Endodermal cell (in vitro differentiated cells): ENCODE results near the gene DPP4. TPM values are rescaled to one million over a fixed set of nuclear protein-coding genes. Genes with fewer than 3 reads are reported as not detected.

Source experiments
- DNase-seq: peaks from one replicate; pipeline ENCODE4 v3.0.0-alpha.2; 2017
- H3K27ac ChIP-seq: 2 replicates; pipeline ENCODE4 v1.5.1; 2013; ENCODE audit warnings: mild to moderate bottlenecking, low read depth, low read length, moderate library complexity
- H3K27me3 ChIP-seq: 2 replicates; pipeline ENCODE4 v1.6.1; 2013; ENCODE audit warnings: mild to moderate bottlenecking, low read length, moderate library complexity; ENCODE audit not compliant: insufficient read depth, control insufficient read depth, poor library complexity, severe bottlenecking
- H3K36me3 ChIP-seq: 2 replicates; pipeline ENCODE4 v1.7.0; 2013; ENCODE audit warnings: mild to moderate bottlenecking, low read length, moderate library complexity; ENCODE audit not compliant: control insufficient read depth, insufficient read depth
- H3K4me1 ChIP-seq: one replicate; pipeline ENCODE4 v1.7.0; 2013; ENCODE audit warnings: low read length; ENCODE audit not compliant: control insufficient read depth, insufficient read depth
- H3K4me3 ChIP-seq: 2 replicates; pipeline ENCODE4 v1.5.1; 2013; ENCODE audit warnings: mild to moderate bottlenecking, low read length, moderate library complexity
- H3K9ac ChIP-seq: 2 replicates; pipeline ENCODE4 v1.6.1; 2013; ENCODE audit warnings: mild to moderate bottlenecking, low read length, moderate library complexity; ENCODE audit not compliant: poor library complexity, severe bottlenecking; ENCODE audit errors: extremely low read depth
- H3K9me3 ChIP-seq: 2 replicates; pipeline ENCODE4 v1.6.1; 2013; ENCODE audit warnings: mild to moderate bottlenecking, low read length, moderate library complexity; ENCODE audit not compliant: control insufficient read depth
- H3K27ac Mint-ChIP-seq: 2 replicates; pipeline ENCODE4 v1.8.0; 2020; ENCODE audit warnings: mixed read lengths
- H3K27me3 Mint-ChIP-seq: 2 replicates; pipeline ENCODE4 v1.8.0; 2021; ENCODE audit warnings: mild to moderate bottlenecking, mixed read lengths; ENCODE audit not compliant: insufficient read depth
- H3K36me3 Mint-ChIP-seq: 2 replicates; pipeline ENCODE4 v1.8.0; 2020; ENCODE audit warnings: low read depth, mixed read lengths
- H3K4me1 Mint-ChIP-seq: 2 replicates; pipeline ENCODE4 v1.8.0; 2020; ENCODE audit warnings: mixed read lengths
- H3K4me3 Mint-ChIP-seq: 2 replicates; pipeline ENCODE4 v1.8.0; 2020; ENCODE audit warnings: mild to moderate bottlenecking, moderate library complexity, mixed read lengths
- H3K9me3 Mint-ChIP-seq: 2 replicates; pipeline ENCODE4 v1.8.0; 2020; ENCODE audit warnings: mild to moderate bottlenecking, mixed read lengths
- WGBS, 2 experiments: methylation state at CpG; one replicate each; pipeline versions ENCODE4 v1.1.5 to v1.1.7; 2013; ENCODE audit warnings: missing lambda C conversion rate in 2 of 2, mixed read lengths in 1 of 2; ENCODE audit not compliant: insufficient coverage in 1 of 2, insufficient read length in 1 of 2; 5-methylcytosine and 5-hydroxymethylcytosine counted together
- total RNA-seq, 2 donors: library from RNA; stranded (reverse); fragmentation: NEBNext Ultra II Directional in 1 of 2; extraction: Animal tissue kit (Norgen Biotek cat#: 25700) in 1 of 2; gene quantifications; 2 replicates in 1 of 2; 3 replicates in 1 of 2; pipeline ENCODE4 v1.2.1, GENCODE V29; 2021
- TF ChIP-seq, protein P1 (sequence below): fragments of 200-600 bp; sonication (generic); conservative IDR thresholded peaks from 2 replicates; pipeline ENCODE4 v1.5.0; 2021; ENCODE audit warnings: antibody characterized with exemption, mild to moderate bottlenecking

Gene DPP4
- total RNA-seq, 2 donors from 2014 or later, result 0.46 to 1.2 TPM

- Mint-ChIP-seq H3K4me3 (no peak overlapping the region), H3K36me3 (no peaks in the 10 kb centered on the region), H3K27ac (no peak overlapping the region), H3K9me3 (no peaks in the 10 kb centered on the region), H3K27me3 (no peaks in the 10 kb centered on the region), H3K4me1 (no peaks in the 10 kb centered on the region)
- H3K36me3 ChIP-seq, result no peaks in the 10 kb centered on the region
- TF ChIP-seq, protein P1, sequence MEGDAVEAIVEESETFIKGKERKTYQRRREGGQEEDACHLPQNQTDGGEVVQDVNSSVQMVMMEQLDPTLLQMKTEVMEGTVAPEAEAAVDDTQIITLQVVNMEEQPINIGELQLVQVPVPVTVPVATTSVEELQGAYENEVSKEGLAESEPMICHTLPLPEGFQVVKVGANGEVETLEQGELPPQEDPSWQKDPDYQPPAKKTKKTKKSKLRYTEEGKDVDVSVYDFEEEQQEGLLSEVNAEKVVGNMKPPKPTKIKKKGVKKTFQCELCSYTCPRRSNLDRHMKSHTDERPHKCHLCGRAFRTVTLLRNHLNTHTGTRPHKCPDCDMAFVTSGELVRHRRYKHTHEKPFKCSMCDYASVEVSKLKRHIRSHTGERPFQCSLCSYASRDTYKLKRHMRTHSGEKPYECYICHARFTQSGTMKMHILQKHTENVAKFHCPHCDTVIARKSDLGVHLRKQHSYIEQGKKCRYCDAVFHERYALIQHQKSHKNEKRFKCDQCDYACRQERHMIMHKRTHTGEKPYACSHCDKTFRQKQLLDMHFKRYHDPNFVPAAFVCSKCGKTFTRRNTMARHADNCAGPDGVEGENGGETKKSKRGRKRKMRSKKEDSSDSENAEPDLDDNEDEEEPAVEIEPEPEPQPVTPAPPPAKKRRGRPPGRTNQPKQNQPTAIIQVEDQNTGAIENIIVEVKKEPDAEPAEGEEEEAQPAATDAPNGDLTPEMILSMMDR, result no peak
- H3K4me3 ChIP-seq, result no peak overlapping the region
- no peak overlapping the region for H3K27ac ChIP-seq
- no peak for DNase-seq
- H3K9me3 ChIP-seq, result no peaks in the 10 kb centered on the region
- H3K4me1 ChIP-seq, result no peaks in the 10 kb centered on the region
- no peak overlapping the region for H3K9ac ChIP-seq
- 100% methylated on average over 1 of the region's 2 CpGs; no CpG with 5 or more reads in 1 of the 2 experiments for WGBS, 2 experiments
- H3K27me3 ChIP-seq, result no peaks in the 10 kb centered on the region
These were observed 86.7 kb downstream of the DPP4 start for GRCh38 chr2:161987311-161987710.

DNA sequence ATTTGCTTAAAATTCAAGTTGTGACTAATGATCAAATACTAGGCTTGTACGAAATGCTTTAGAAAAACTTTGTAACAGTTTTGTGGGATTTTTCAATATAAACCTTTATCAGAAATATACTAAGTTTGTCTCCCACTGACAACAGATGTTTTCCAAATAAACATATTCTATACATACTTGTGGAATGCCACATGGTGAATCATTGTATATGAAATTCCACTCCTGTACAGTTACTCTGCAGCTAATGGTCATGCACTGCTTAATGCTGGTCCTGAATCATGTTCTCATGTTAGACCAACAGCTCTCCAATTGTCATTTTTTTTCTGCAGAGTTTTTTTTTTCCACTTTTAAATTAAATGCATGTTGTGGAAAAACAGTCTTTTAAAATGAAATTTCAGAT is 90.1 kb downstream of the DPP4 start:
- Histone ChIP-seq H3K4me1 (no peaks in the 10 kb centered on the region), H3K27ac (no peak overlapping the region), H3K27me3 (no peaks in the 10 kb centered on the region), H3K4me3 (no peak overlapping the region), H3K9me3 (no peaks in the 10 kb centered on the region), H3K9ac (no peak overlapping the region), H3K36me3 (no peaks in the 10 kb centered on the region)
- Mint-ChIP-seq H3K36me3 (no peaks in the 10 kb centered on the region), H3K27ac (no peak overlapping the region), H3K4me1 (no peaks in the 10 kb centered on the region), H3K9me3 (no peaks in the 10 kb centered on the region), H3K27me3 (no peaks in the 10 kb centered on the region), H3K4me3 (no peak overlapping the region)
- TF ChIP-seq, protein P1, result no peak
- DNase-seq, result no peak
- 100% methylated on average over 1 of the region's 1 CpG; no CpG with 5 or more reads in 1 of the 2 experiments for WGBS, 2 experiments

GRCh38 chr2:161983331-161983651 is 90.7 kb downstream of the DPP4 start:
- no peak overlapping the region for H3K4me3 Mint-ChIP-seq
- WGBS, 2 experiments, result 83% methylated on average over 1 of the region's 1 CpG; no CpG with 5 or more reads in 1 of the 2 experiments
- DNase-seq, result no peak
- H3K36me3 ChIP-seq, result no peaks in the 10 kb centered on the region
- no peak overlapping the region for H3K9ac ChIP-seq
- no peak overlapping the region for H3K27ac Mint-ChIP-seq
- TF ChIP-seq, protein P1, result no peak
- no peaks in the 10 kb centered on the region for H3K4me1 Mint-ChIP-seq
- H3K27ac ChIP-seq, result no peak overlapping the region
- no peak overlapping the region for H3K4me3 ChIP-seq
- no peaks in the 10 kb centered on the region for H3K4me1 ChIP-seq
- H3K36me3 Mint-ChIP-seq, result no peaks in the 10 kb centered on the region
- no peaks in the 10 kb centered on the region for H3K27me3 Mint-ChIP-seq
- no peaks in the 10 kb centered on the region for H3K9me3 Mint-ChIP-seq
- H3K27me3 ChIP-seq, result no peaks in the 10 kb centered on the region
- no peaks in the 10 kb centered on the region for H3K9me3 ChIP-seq
